H1 (cell line): ENCODE data around the gene SLC8A1. TPM values are rescaled to one million over a fixed set of nuclear protein-coding genes. Genes with fewer than 3 reads are reported as not detected.

ENCODE experiments used
- MAFK ChIP-seq: IDR thresholded peaks from 2 replicates; pipeline ENCODE4 v1.6.1; 2012; ENCODE audit warnings: low read depth, mild to moderate bottlenecking, improper control_type of control experiment, low read length
- SIX5 ChIP-seq: IDR thresholded peaks from 2 replicates; pipeline ENCODE4 v1.6.1; 2011; ENCODE audit warnings: mild to moderate bottlenecking, low read depth, low read length
- polyA plus RNA-seq, 7 experiments: library from polyadenylated mRNA; depleted of rRNA in 3 of 7; stranded (reverse) in 5 of 7; unstranded in 2 of 7; fragments of >200 nt in 5 of 7; fragments of 200-250 nt in 2 of 7; gene quantifications; 1 replicate in 5 of 7; 2 replicates in 1 of 7; 4 replicates in 1 of 7; pipeline versions ENCODE4 v1.2.1 to v1.2.3, GENCODE V29; 2011 to 2013; ENCODE audit warnings: missing spikeins in 2 of 7, mixed read lengths in 2 of 7
- total RNA-seq: library from RNA; stranded (reverse); fragmentation: NEBNext Ultra II Directional; extraction: Animal tissue kit (Norgen Biotek cat#: 25700); gene quantifications from 2 replicates; pipeline ENCODE4 v1.2.1, GENCODE V29; 2021
- TF ChIP-seq, protein P1 (sequence below): IDR thresholded peaks from 2 replicates; pipeline ENCODE4 v1.6.1; 2012; ENCODE audit warnings: inconsistent platforms

The SLC8A1 gene
- total and polyA plus RNA-seq, 2 of the 8 experiments (the other 6 are each of a cell fraction or from before 2014, with no cell fraction given) = 0.68 to 3.6 TPM

DNA sequence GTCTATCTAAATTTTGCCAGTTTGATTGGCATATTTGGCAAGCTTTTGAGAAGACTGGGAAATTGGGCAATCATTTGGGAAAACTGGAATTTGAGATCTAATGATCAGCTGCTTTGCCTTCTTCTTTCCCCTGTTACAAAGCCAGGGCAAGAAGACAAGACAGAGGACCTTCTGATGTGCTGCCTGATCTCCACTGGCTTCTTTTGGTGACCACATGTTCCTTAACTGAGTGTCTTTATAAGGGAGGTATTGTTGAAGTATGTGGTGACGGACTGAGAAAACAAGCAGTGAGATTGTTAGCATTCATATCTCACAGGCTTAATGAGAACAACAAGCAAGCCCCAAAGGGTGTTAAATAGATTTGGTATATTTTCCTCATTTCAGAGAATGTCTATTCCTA is 175.8 kb downstream of the SLC8A1 start (continued):
- TF ChIP-seq MAFK = no peak
- TF ChIP-seq, protein P1, sequence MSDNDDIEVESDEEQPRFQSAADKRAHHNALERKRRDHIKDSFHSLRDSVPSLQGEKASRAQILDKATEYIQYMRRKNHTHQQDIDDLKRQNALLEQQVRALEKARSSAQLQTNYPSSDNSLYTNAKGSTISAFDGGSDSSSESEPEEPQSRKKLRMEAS = no peak
- TF ChIP-seq SIX5 = no peak
